Testis (tissue), 2 donors: ENCODE results near the gene SH3PXD2B.
"Not testable (repeated sequence)": the region's sequence is repeated elsewhere in the genome, so short reads cannot be mapped to it uniquely, and the experiment has no call there.

Experiments
- POLR2A ChIP-seq: fragments of 450-650 bp; IDR thresholded peaks from one replicate; pipeline ENCODE4 v1.6.1; 2017; ENCODE audit warnings: antibody characterized with exemption, mild to moderate bottlenecking, moderate library complexity
- TF ChIP-seq, protein P1 (sequence below), 3 experiments: fragments of 450-650 bp in 2 of 3; fragments of 200-600 bp in 1 of 3; sonication (generic) in 1 of 3; IDR thresholded peaks; one replicate each; pipeline ENCODE4 v1.5.1; 2016 to 2019; ENCODE audit warnings: antibody characterized with exemption in 3 of 3, mild to moderate bottlenecking in 2 of 3, moderate library complexity in 1 of 3

DNA sequence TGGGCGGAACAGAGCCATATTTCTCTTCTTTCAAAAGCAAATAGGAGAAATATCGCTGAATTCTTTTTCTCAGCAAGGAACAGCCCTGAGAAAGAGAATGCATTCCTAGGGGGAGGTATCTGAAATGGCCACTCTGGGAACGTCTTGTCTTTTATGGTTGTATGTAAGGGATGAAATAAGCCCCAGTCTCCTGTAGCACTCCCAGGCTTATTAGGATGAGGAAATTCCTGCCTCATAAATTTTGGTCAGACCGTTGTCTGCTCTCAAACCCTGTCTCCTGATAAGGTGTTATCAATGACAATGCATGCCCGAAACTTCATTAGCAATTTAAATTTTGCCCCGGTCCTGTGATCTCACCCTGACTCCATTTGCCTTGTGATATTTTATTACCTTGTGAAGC lies 52.3 kb downstream of the SH3PXD2B start:
- TF ChIP-seq, protein P1, sequence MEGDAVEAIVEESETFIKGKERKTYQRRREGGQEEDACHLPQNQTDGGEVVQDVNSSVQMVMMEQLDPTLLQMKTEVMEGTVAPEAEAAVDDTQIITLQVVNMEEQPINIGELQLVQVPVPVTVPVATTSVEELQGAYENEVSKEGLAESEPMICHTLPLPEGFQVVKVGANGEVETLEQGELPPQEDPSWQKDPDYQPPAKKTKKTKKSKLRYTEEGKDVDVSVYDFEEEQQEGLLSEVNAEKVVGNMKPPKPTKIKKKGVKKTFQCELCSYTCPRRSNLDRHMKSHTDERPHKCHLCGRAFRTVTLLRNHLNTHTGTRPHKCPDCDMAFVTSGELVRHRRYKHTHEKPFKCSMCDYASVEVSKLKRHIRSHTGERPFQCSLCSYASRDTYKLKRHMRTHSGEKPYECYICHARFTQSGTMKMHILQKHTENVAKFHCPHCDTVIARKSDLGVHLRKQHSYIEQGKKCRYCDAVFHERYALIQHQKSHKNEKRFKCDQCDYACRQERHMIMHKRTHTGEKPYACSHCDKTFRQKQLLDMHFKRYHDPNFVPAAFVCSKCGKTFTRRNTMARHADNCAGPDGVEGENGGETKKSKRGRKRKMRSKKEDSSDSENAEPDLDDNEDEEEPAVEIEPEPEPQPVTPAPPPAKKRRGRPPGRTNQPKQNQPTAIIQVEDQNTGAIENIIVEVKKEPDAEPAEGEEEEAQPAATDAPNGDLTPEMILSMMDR (IDR thresholded peaks at IDR 0.05) = not testable (repeated sequence)
- TF ChIP-seq POLR2A = not testable (repeated sequence)
